Astrocyte (in vitro differentiated cells and primary cell): ENCODE results near the gene PFKFB1. TPM values are rescaled to one million over a fixed set of nuclear protein-coding genes. Genes with fewer than 3 reads are reported as not detected.

Experiments used
- DNase-seq: peaks from one replicate; pipeline ENCODE4 v3.0.0-alpha.2; 2010; ENCODE audit warnings: low read depth
- FAIRE-seq: peaks from 2 replicates; lab custom pipeline; 2011; peaks lifted over from hg19 to GRCh38; lab: Jason Lieb, UNC
- H2AFZ ChIP-seq: 2 replicates; pipeline ENCODE4 v1.6.0; 2012; ENCODE audit warnings: low read depth, low read length, inconsistent platforms
- H3K27ac ChIP-seq: 2 replicates; pipeline ENCODE4 v1.5.1; 2011; ENCODE audit warnings: low read depth, low read length, inconsistent platforms
- H3K27me3 ChIP-seq: 2 replicates; pipeline ENCODE4 v1.6.0; 2011; ENCODE audit warnings: low read length, inconsistent platforms; ENCODE audit not compliant: insufficient read depth
- H3K36me3 ChIP-seq: 2 replicates; pipeline ENCODE4 v1.5.1; 2011; ENCODE audit warnings: low read length, inconsistent platforms; ENCODE audit not compliant: insufficient read depth
- H3K4me1 ChIP-seq: 2 replicates; pipeline ENCODE4 v1.5.1; 2011; ENCODE audit warnings: low read length, inconsistent platforms; ENCODE audit not compliant: insufficient read depth
- H3K4me2 ChIP-seq: 2 replicates; pipeline ENCODE4 v1.6.0; 2012; ENCODE audit warnings: low read length, inconsistent platforms
- H3K4me3 ChIP-seq: 2 replicates; pipeline ENCODE4 v1.5.1; 2011; ENCODE audit warnings: low read depth, mild to moderate bottlenecking, low read length, inconsistent platforms; ENCODE audit not compliant: insufficient read depth
- H3K79me2 ChIP-seq: 2 replicates; pipeline ENCODE4 v1.6.0; 2012; ENCODE audit warnings: mild to moderate bottlenecking, low read length, inconsistent platforms; ENCODE audit not compliant: insufficient read depth
- H3K9ac ChIP-seq: 2 replicates; pipeline ENCODE4 v1.6.0; 2012; ENCODE audit warnings: mild to moderate bottlenecking, low read length, inconsistent platforms
- H3K9me3 ChIP-seq: 2 replicates; pipeline ENCODE4 v1.5.1; 2012; ENCODE audit warnings: low read depth, mild to moderate bottlenecking, low read length, inconsistent platforms; ENCODE audit not compliant: insufficient read depth
- H4K20me1 ChIP-seq: 2 replicates; pipeline ENCODE4 v1.6.0; 2012; ENCODE audit warnings: low read length, inconsistent platforms; ENCODE audit not compliant: insufficient read depth
- H3K27ac Mint-ChIP-seq: one replicate; pipeline ENCODE4 v1.8.0; 2021; ENCODE audit warnings: mild to moderate bottlenecking, mixed read lengths; ENCODE audit not compliant: unreplicated experiment
- H3K27me3 Mint-ChIP-seq: one replicate; pipeline ENCODE4 v1.8.0; 2021; ENCODE audit warnings: low read depth, mixed read lengths; ENCODE audit not compliant: unreplicated experiment
- H3K36me3 Mint-ChIP-seq: one replicate; pipeline ENCODE4 v1.8.0; 2021; ENCODE audit warnings: low read depth, mixed read lengths; ENCODE audit not compliant: unreplicated experiment
- H3K4me1 Mint-ChIP-seq: one replicate; pipeline ENCODE4 v1.8.0; 2021; ENCODE audit warnings: low read depth, mixed read lengths; ENCODE audit not compliant: unreplicated experiment
- H3K4me3 Mint-ChIP-seq: one replicate; pipeline ENCODE4 v1.8.0; 2021; ENCODE audit warnings: mild to moderate bottlenecking, moderate library complexity, mixed read lengths; ENCODE audit not compliant: unreplicated experiment
- H3K9me3 Mint-ChIP-seq: one replicate; pipeline ENCODE4 v1.8.0; 2021; ENCODE audit warnings: mild to moderate bottlenecking, mixed read lengths; ENCODE audit not compliant: unreplicated experiment
- EZH2 ChIP-seq: IDR thresholded peaks from 2 replicates; pipeline ENCODE4 v1.6.1; 2012; ENCODE audit warnings: mild to moderate bottlenecking, low read length, inconsistent platforms; ENCODE audit not compliant: insufficient read depth
- total RNA-seq: library from RNA; stranded (reverse); gene quantifications from 2 replicates; pipeline ENCODE4 v1.2.1, GENCODE V29; 2021
- TF ChIP-seq, protein P1 (sequence below): IDR thresholded peaks from 2 replicates; pipeline ENCODE4 v1.5.1; 2011; ENCODE audit warnings: low read depth, mild to moderate bottlenecking, inconsistent platforms, low read length, moderate library complexity; ENCODE audit not compliant: insufficient read depth

PFKFB1 gene
- total RNA-seq, 1 donor from 2014 or later, result 0.34 TPM

- Histone ChIP-seq H3K79me2 (no peaks in the 10 kb centered on the region), H3K4me1 (no peaks in the 10 kb centered on the region), H3K9me3 (no peaks in the 10 kb centered on the region), H3K27ac (no peak overlapping the region), H3K27me3 (no peaks in the 10 kb centered on the region), H3K36me3 (no peaks in the 10 kb centered on the region), H3K4me2 (no peak overlapping the region), H3K9ac (no peak overlapping the region), H4K20me1 (no peaks in the 10 kb centered on the region), H2AFZ (no peak overlapping the region), H3K4me3 (no peak overlapping the region)
- no peak overlapping the region for H3K4me3 Mint-ChIP-seq
- FAIRE-seq (no peak), DNase-seq (no peak)
- no peaks in the 10 kb centered on the region for H3K36me3 Mint-ChIP-seq
- H3K9me3 Mint-ChIP-seq, result no peaks in the 10 kb centered on the region
- peaks cover 4% of the 10 kb centered on the region for H3K4me1 Mint-ChIP-seq
- H3K27ac Mint-ChIP-seq, result no peak overlapping the region
- TF ChIP-seq, protein P1, sequence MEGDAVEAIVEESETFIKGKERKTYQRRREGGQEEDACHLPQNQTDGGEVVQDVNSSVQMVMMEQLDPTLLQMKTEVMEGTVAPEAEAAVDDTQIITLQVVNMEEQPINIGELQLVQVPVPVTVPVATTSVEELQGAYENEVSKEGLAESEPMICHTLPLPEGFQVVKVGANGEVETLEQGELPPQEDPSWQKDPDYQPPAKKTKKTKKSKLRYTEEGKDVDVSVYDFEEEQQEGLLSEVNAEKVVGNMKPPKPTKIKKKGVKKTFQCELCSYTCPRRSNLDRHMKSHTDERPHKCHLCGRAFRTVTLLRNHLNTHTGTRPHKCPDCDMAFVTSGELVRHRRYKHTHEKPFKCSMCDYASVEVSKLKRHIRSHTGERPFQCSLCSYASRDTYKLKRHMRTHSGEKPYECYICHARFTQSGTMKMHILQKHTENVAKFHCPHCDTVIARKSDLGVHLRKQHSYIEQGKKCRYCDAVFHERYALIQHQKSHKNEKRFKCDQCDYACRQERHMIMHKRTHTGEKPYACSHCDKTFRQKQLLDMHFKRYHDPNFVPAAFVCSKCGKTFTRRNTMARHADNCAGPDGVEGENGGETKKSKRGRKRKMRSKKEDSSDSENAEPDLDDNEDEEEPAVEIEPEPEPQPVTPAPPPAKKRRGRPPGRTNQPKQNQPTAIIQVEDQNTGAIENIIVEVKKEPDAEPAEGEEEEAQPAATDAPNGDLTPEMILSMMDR, result no peak
- no peak for TF ChIP-seq EZH2
- no peaks in the 10 kb centered on the region for H3K27me3 Mint-ChIP-seq
Measured at GRCh38 chrX:54977387-54977786, 16.6 kb downstream of the PFKFB1 start.

- Histone ChIP-seq H3K36me3 (no peaks in the 10 kb centered on the region), H3K4me1 (no peaks in the 10 kb centered on the region), H3K4me2 (no peak overlapping the region), H2AFZ (no peak overlapping the region), H3K79me2 (no peaks in the 10 kb centered on the region), H3K9me3 (no peaks in the 10 kb centered on the region), H3K9ac (no peak overlapping the region), H3K4me3 (no peak overlapping the region), H3K27ac (no peak overlapping the region), H3K27me3 (no peaks in the 10 kb centered on the region), H4K20me1 (no peaks in the 10 kb centered on the region)
- TF ChIP-seq, protein P1, result no peak
- no peak for TF ChIP-seq EZH2
- FAIRE-seq (peak; percentile 82), DNase-seq (no peak)
- peaks cover 2% of the 10 kb centered on the region for H3K27me3 Mint-ChIP-seq
- H3K4me3 Mint-ChIP-seq, result no peak overlapping the region
- H3K27ac Mint-ChIP-seq, result no peak overlapping the region
- H3K4me1 Mint-ChIP-seq, result no peaks in the 10 kb centered on the region
- H3K36me3 Mint-ChIP-seq, result peaks cover 2% of the 10 kb centered on the region
- no peaks in the 10 kb centered on the region for H3K9me3 Mint-ChIP-seq
Measured at GRCh38 chrX:54964766-54965497, 29.1 kb downstream of the PFKFB1 start.

GRCh38 chrX:54961750-54962149 lies 32.2 kb downstream of the PFKFB1 start:
- no peak overlapping the region for H3K27ac Mint-ChIP-seq
- Histone ChIP-seq H3K79me2 (no peaks in the 10 kb centered on the region), H3K36me3 (no peaks in the 10 kb centered on the region), H3K4me3 (no peak overlapping the region), H3K9ac (no peak overlapping the region), H3K4me1 (no peaks in the 10 kb centered on the region), H4K20me1 (no peaks in the 10 kb centered on the region), H3K27ac (no peak overlapping the region), H3K4me2 (no peak overlapping the region), H3K9me3 (no peaks in the 10 kb centered on the region), H3K27me3 (no peaks in the 10 kb centered on the region), H2AFZ (no peak overlapping the region)
- H3K36me3 Mint-ChIP-seq, result peaks cover 2% of the 10 kb centered on the region
- TF ChIP-seq EZH2, result no peak
- TF ChIP-seq, protein P1, result no peak
- DNase-seq (no peak), FAIRE-seq (no peak)
- no peaks in the 10 kb centered on the region for H3K9me3 Mint-ChIP-seq
- H3K27me3 Mint-ChIP-seq, result peaks cover 2% of the 10 kb centered on the region
- no peaks in the 10 kb centered on the region for H3K4me1 Mint-ChIP-seq
- H3K4me3 Mint-ChIP-seq, result no peak overlapping the region
